Choroid plexus epithelial cell (primary cell): Measurements from ENCODE around the gene TBC1D3H.
"Not testable (repeated sequence)": the region's sequence is repeated elsewhere in the genome, so short reads cannot be mapped to it uniquely, and the experiment has no call there.

Source experiments
- DNase-seq: peaks from one replicate; pipeline ENCODE4 v3.0.0-alpha.2; 2010; ENCODE audit warnings: low read depth
- H3K4me3 ChIP-seq: 2 replicates; pipeline ENCODE4 v1.5.1; 2011; ENCODE audit warnings: low read depth, mild to moderate bottlenecking, control low read depth, low read length, moderate library complexity

Gene TBC1D3H

DNA sequence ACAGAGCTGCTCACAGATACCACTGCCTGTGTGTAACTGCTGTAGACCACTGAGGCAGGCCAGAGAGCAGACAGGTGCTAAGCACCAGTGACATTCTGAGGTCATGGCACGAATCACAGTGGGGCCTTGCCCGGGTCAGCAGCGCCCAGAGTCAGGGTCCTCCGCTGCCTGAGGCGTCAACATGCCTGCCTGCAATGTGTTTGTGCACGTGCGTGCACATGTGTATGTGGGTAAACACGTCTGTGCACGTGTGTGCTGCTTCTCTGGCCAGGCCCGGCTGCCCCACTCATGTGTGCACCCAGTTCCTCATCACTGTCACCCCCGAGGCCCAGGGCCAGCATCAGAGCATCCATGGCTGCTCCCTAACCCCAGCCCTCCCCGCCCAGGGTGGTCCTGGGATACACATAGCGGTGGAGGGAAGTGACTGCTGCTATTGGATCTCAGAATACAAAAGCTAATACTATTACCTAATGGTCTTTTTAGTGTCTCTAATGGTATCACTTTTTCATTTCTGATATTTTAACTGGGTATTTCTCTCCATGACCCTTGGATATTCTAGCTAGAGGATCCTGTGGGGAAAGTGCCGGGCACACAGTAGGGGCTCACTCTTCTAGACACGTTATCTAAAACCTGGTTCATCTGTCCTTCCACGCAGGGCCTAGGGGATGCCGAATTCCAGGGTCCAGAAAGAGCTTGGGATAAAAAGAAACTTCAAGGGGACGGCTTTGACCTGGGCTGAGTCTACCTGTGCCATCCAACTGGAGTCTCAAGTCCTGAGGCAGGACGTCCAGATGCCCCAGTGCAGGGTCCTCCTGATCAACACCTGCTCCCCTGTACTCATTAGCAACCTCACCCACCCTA lies at the start of gene TBC1D3H:
Gene TBC1D3H, minus strand, starts transcription at position 51 of the 861 bp plus-strand sequence. CDS start 1,540 bp downstream, outside the sequence.
- DNase-seq, H3K4me3 ChIP-seq: not testable (repeated sequence)

- not testable (repeated sequence) for DNase-seq, H3K4me3 ChIP-seq
Measured at GRCh38 chr17:36428891-36429290, 40.7 kb upstream of the TBC1D3H start.

DNA sequence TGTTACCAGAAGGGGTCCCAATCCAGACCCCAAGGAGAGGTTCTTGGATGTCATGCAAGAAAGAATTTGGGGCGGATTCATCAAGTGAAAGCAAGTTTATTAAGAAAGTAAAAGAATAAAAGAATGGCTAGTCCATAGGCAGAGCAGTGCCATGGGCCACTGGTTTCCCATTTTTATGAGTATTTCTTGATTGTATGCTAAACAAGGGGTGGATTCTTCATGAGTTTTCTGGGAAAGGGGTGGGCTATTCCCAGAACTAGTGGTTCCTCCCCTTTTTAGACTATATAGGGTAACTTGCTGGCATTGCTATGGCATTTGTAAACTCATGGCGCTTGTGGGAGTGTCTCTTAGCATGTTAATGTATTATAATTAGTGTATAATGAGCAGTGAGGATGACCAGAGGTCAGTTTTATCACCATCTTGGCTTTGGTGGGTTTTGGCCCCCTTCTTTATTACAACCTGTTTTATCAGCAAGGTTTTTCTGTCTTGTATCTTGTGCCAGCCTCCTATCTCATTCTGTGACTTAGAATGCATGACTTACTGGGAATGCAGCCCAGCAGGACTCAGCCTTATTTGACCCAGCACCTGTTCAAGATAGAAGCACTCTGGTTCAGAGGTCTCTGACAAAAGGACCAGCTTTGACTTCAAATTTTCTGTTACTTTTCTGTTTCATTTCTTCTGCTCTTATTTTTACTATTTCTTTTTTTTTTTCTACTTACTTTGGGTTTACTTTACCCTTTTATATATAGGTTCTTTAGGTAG lies 27.1 kb upstream of the TBC1D3H start:
- DNase-seq: not testable (repeated sequence)

GRCh38 chr17:36390943-36391645 lies 2.9 kb upstream of the TBC1D3H start:
- not testable (repeated sequence) for DNase-seq, H3K4me3 ChIP-seq

More for the DNA sequence above, 27.1 kb upstream of the TBC1D3H start:
- H3K4me3 ChIP-seq: not testable (repeated sequence)

DNA sequence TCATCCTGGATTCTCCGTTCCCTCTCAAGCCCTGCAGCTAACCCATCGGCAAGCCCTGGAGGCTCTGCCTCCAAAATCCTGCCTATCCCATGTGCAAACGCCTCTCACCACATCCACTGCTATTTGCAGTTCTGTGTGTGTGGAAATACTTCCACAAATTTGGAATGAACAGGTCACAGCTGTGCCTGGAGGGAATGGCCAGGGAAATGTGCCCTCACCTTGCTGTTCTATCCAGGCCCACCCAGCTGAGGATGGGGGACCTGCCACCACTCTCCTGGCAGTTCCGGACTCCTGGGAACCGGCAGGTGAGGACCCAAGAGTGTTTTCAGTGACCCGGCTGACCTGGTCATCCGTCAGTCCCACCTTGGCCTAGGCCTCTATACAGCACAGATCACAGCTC lies 12.3 kb downstream of the TBC1D3H start:
- not testable (repeated sequence) for H3K4me3 ChIP-seq, DNase-seq

- H3K4me3 ChIP-seq, DNase-seq: not testable (repeated sequence)
Measured at GRCh38 chr17:36362496-36362895, 25.7 kb downstream of the TBC1D3H start.
